Measurements from ENCODE around the gene SPX.

SPX gene

DNA sequence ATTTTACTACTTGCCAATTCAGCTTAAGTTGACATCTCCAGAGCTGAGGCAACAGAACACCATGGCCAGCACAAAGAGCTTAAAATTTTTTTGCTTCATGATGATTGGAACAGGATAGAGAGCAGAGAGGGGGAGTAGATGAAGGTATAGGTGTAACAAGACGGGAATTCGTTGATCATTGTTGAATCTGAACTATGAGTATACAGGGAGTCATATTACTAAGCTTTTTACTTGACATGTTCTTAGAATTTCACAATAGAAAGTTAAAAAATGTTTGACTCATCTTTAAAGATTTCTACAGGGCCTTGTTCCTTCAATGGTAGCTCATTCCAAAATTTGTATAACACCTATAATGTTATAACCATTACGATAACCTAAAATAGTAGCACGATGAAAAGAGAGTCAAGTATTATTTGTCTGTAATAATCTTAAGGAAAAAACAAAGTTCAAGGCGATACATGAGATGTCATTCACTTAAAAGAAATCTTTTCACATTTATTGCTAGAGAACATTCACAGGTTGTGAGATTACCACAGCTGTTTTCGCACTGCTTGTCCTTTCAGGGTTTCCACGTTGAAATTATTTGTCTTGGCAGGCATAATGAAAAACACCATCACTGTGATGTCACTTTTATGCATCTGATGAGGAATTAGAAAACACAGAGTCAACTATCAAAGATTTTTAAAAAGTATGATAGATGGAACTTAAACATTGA lies 33.9 kb downstream of the SPX start:
- Histone ChIP-seq H4K20me1 (ENCODE audit: insufficient read depth, low read length) (no peaks in the 10 kb centered on the region), H3K36me3 (ENCODE audit: insufficient read depth, low read length) (no peaks in the 10 kb centered on the region), H3K9me3 (ENCODE audit: insufficient read depth, low read length, severe bottlenecking) (no peaks in the 10 kb centered on the region), H3K27ac (ENCODE audit: low read length) (no peak overlapping the region), H3K4me1 (ENCODE audit: insufficient read depth, low read length) (no peaks in the 10 kb centered on the region), H3K4me3 (ENCODE audit: low read depth in 1 of 2, low read length in 2 of 2) (no peak overlapping the region), H3K4me2 (ENCODE audit: insufficient read depth, low read length) (no peak overlapping the region), H3K9ac (ENCODE audit: low read depth, low read length) (no peak overlapping the region), H3K27me3 (ENCODE audit: insufficient read depth, low read length, poor library complexity) (no peaks in the 10 kb centered on the region), H2AFZ (ENCODE audit: low read depth, low read length) (no peak overlapping the region), H3K79me2 (ENCODE audit: insufficient read depth, low read length) (no peaks in the 10 kb centered on the region)
- TF ChIP-seq, protein P1, sequence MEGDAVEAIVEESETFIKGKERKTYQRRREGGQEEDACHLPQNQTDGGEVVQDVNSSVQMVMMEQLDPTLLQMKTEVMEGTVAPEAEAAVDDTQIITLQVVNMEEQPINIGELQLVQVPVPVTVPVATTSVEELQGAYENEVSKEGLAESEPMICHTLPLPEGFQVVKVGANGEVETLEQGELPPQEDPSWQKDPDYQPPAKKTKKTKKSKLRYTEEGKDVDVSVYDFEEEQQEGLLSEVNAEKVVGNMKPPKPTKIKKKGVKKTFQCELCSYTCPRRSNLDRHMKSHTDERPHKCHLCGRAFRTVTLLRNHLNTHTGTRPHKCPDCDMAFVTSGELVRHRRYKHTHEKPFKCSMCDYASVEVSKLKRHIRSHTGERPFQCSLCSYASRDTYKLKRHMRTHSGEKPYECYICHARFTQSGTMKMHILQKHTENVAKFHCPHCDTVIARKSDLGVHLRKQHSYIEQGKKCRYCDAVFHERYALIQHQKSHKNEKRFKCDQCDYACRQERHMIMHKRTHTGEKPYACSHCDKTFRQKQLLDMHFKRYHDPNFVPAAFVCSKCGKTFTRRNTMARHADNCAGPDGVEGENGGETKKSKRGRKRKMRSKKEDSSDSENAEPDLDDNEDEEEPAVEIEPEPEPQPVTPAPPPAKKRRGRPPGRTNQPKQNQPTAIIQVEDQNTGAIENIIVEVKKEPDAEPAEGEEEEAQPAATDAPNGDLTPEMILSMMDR (IDR thresholded peaks at IDR 0.05; ENCODE audit: borderline replicate concordance, extremely low read depth, low read length, poor library complexity, severe bottlenecking) = no peak
- TF ChIP-seq EZH2 (IDR thresholded peaks at IDR 0.05; ENCODE audit: borderline replicate concordance, low read depth, low read length, severe bottlenecking) = no peak
- no peak for ATAC-seq (ENCODE audit: insufficient read depth, low read depth)
- no peak for DNase-seq

DNA sequence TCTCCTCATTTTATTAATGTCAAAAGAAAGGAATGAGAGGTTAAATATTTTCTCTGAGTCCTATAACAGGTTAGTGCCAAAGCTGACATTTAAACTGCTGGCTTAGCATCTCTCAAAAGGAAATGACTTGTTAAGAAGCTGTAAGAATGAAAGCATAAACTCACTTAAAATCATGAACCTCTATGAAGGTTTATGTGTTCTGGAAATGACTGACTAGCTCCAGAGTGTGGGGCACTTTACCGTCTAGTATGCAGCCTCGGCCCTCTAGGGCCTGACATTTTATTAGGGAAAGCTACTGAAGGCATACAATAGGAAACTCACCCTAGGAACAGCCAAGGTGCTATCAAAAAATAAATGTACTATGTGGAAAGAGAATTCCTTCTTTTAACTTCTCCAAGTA lies 35.1 kb downstream of the SPX start:
- H3K36me3 ChIP-seq (ENCODE audit: insufficient read depth, low read length) = no peaks in the 10 kb centered on the region
- no peaks in the 10 kb centered on the region for H4K20me1 ChIP-seq (ENCODE audit: insufficient read depth, low read length)
- H3K4me1 ChIP-seq (ENCODE audit: insufficient read depth, low read length) = no peaks in the 10 kb centered on the region
- H3K9me3 ChIP-seq (ENCODE audit: insufficient read depth, low read length, severe bottlenecking) = no peaks in the 10 kb centered on the region
- no peak overlapping the region for H3K27ac ChIP-seq (ENCODE audit: low read length)
- no peak overlapping the region for H2AFZ ChIP-seq (ENCODE audit: low read depth, low read length)
- H3K27me3 ChIP-seq (ENCODE audit: insufficient read depth, low read length, poor library complexity) = no peaks in the 10 kb centered on the region
- no peak for ATAC-seq (ENCODE audit: insufficient read depth, low read depth)
- TF ChIP-seq, protein P1 (IDR thresholded peaks at IDR 0.05; ENCODE audit: borderline replicate concordance, extremely low read depth, low read length, poor library complexity, severe bottlenecking) = no peak
- TF ChIP-seq EZH2 (IDR thresholded peaks at IDR 0.05; ENCODE audit: borderline replicate concordance, low read depth, low read length, severe bottlenecking) = no peak
- H3K4me3 ChIP-seq (ENCODE audit: low read depth in 1 of 2, low read length in 2 of 2) = no peak overlapping the region
- no peaks in the 10 kb centered on the region for H3K79me2 ChIP-seq (ENCODE audit: insufficient read depth, low read length)
- H3K9ac ChIP-seq (ENCODE audit: low read depth, low read length) = no peak overlapping the region
- H3K4me2 ChIP-seq (ENCODE audit: insufficient read depth, low read length) = no peak overlapping the region
- no peak for DNase-seq

DNA sequence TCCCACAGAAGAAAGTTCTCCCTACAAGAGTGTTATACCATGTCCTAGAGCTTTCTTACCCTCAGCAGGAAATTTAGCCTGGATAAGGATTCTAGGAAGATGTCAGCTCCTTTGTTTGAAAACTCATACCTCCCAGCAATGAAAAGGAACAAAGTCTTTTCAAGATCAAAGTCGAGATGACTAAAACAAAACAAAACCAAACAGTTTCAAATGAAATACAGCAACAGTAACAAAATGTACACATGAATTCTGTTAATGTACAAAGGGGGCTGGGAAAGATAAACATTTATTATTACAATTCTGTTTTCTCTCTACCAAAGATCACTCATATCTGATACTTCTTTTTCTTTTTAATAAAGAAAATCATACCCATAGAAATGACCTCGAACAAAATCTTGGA lies 36.8 kb downstream of the SPX start:
- H3K9me3 ChIP-seq (ENCODE audit: insufficient read depth, low read length, severe bottlenecking) = no peaks in the 10 kb centered on the region
- H3K27me3 ChIP-seq (ENCODE audit: insufficient read depth, low read length, poor library complexity) = no peaks in the 10 kb centered on the region
- no peaks in the 10 kb centered on the region for H3K36me3 ChIP-seq (ENCODE audit: insufficient read depth, low read length)
- no peaks in the 10 kb centered on the region for H3K4me1 ChIP-seq (ENCODE audit: insufficient read depth, low read length)
- H3K4me2 ChIP-seq (ENCODE audit: insufficient read depth, low read length) = no peak overlapping the region
- H3K79me2 ChIP-seq (ENCODE audit: insufficient read depth, low read length) = no peaks in the 10 kb centered on the region
- H3K4me3 ChIP-seq (ENCODE audit: low read depth in 1 of 2, low read length in 2 of 2) = no peak overlapping the region
- ATAC-seq (ENCODE audit: insufficient read depth, low read depth) (no peak), DNase-seq (no peak)
- no peak for TF ChIP-seq EZH2 (IDR thresholded peaks at IDR 0.05; ENCODE audit: borderline replicate concordance, low read depth, low read length, severe bottlenecking)
- TF ChIP-seq, protein P1 (IDR thresholded peaks at IDR 0.05; ENCODE audit: borderline replicate concordance, extremely low read depth, low read length, poor library complexity, severe bottlenecking) = no peak
- no peaks in the 10 kb centered on the region for H4K20me1 ChIP-seq (ENCODE audit: insufficient read depth, low read length)
- no peak overlapping the region for H3K9ac ChIP-seq (ENCODE audit: low read depth, low read length)
- H2AFZ ChIP-seq (ENCODE audit: low read depth, low read length) = no peak overlapping the region
- no peak overlapping the region for H3K27ac ChIP-seq (ENCODE audit: low read length)
